HG03558 (cell line): ENCODE results near the gene IFITM2.
"Not testable (repeated sequence)": the region's sequence is repeated elsewhere in the genome, so short reads cannot be mapped to it uniquely, and the experiment has no call there.

Experiments used
- ATAC-seq: cut with Tn5 transposase; IDR thresholded peaks from one replicate; pipeline ENCODE4 v1.9.1; 2021; ENCODE audit warnings: moderate number of reproducible peaks; ENCODE audit not compliant: unreplicated experiment; ENCODE audit errors: extremely low read depth

Gene IFITM2

GRCh38 chr11:304915-305843, 2.4 kb upstream of the IFITM2 start:
- no peak for ATAC-seq

GRCh38 chr11:305844-306211, 1.8 kb upstream of the IFITM2 start:
- no peak for ATAC-seq

- ATAC-seq = no peak
Measured at GRCh38 chr11:306645-307371, 808 bp upstream of the IFITM2 start.

GRCh38 chr11:308740-309665, 1.4 kb downstream of the IFITM2 start:
- ATAC-seq = not testable (repeated sequence)

GRCh38 chr11:309979-310572, 2.5 kb downstream of the IFITM2 start:
- not testable (repeated sequence) for ATAC-seq

- not testable (repeated sequence) for ATAC-seq
Measured at GRCh38 chr11:311013-311748, 3.6 kb downstream of the IFITM2 start.

GRCh38 chr11:312092-312816, 4.6 kb downstream of the IFITM2 start:
- ATAC-seq = no peak

GRCh38 chr11:313304-313786, 5.7 kb downstream of the IFITM2 start:
- ATAC-seq = no peak

- no peak for ATAC-seq
Measured at GRCh38 chr11:313787-314553, 6.4 kb downstream of the IFITM2 start, which contains the start of gene IFITM1. TSS of gene IFITM1 (plus strand) at chr11:314040. CDS start at chr11:314171, 131 bp downstream.

- ATAC-seq = not testable (repeated sequence)
Measured at GRCh38 chr11:314554-314875, 6.9 kb downstream of the IFITM2 start.

- ATAC-seq = no peak
Measured at GRCh38 chr11:315051-315481, 7.5 kb downstream of the IFITM2 start.

GRCh38 chr11:315516-315994, 7.9 kb downstream of the IFITM2 start:
- no peak for ATAC-seq

- no peak for ATAC-seq
Measured at GRCh38 chr11:316031-316701, 8.6 kb downstream of the IFITM2 start.

- ATAC-seq = no peak
Measured at GRCh38 chr11:316891-317301, 9.3 kb downstream of the IFITM2 start.

- ATAC-seq = not testable (repeated sequence)
Measured at GRCh38 chr11:317668-318404, 10.2 kb downstream of the IFITM2 start.

- not testable (repeated sequence) for ATAC-seq
Measured at GRCh38 chr11:318405-319120, 10.9 kb downstream of the IFITM2 start.
